NCI-H2107 treated with DMSO at 0.1 percent for 48 hours (cell line): Measurements from ENCODE around the gene PEPD.

Source experiments
- DNase-seq: peaks from one replicate; lab custom pipeline; 2025; ENCODE audit not compliant: unreplicated experiment; lab: John Stamatoyannopoulos, UW

Gene PEPD

DNA sequence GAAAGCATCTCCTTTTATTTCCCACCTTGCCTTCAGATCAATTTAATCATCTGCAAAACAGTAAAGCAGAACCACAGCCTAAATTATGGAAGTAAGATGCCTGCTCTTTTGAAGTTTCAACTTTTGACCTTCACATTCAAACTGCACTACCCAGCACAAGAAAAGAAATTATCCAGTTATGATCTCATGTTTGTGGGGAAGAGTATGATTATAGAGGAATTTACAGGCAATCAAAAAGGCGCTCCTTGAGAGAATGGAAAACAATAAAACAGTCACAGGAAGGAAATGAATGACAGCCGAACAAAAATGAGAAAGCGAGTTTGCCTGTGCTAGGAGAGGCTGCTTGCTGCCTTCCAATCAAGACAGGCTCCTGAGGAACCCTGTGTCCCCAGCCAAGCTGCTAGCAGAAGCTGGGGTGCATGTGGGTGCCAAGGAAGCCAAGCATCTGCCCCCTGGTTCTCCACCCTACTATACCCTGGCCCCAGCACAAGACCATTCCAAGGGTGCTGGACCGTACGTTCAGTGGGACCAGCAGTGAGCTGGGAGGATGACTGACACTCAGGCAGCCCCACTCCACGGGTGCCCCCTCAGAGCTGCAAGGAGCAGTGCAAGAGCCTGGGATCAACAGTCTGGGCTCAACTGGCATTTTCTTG is 47.8 kb downstream of the PEPD start:
- no peak for DNase-seq

- no peak for DNase-seq
Measured at GRCh38 chr19:33472691-33473652, 48.6 kb downstream of the PEPD start.

DNA sequence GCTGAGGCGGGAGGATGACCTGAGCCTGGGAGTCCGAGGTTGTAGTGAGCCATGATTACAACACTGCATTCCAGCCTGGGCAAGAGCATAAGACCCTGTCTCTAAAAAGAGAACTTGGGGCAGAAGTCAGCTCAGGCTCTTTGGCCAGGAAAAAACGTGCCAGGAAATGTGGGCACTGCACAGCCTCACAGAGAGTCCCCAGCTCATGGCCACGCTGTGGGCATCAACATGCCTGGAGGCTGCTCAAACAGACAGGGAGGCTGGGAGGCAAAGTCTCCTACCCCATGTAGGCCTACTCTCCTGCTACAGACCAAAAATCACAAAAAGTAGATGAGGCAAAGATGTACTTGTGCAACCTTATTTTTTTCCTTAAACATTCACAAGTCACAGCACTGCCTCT is 49.4 kb downstream of the PEPD start:
- DNase-seq, result no peak

GRCh38 chr19:33471111-33471996 is 50.2 kb downstream of the PEPD start:
- no peak for DNase-seq

GRCh38 chr19:33470686-33471085 is 50.9 kb downstream of the PEPD start:
- no peak for DNase-seq

GRCh38 chr19:33470040-33470330 is 51.6 kb downstream of the PEPD start:
- DNase-seq, result no peak

DNA sequence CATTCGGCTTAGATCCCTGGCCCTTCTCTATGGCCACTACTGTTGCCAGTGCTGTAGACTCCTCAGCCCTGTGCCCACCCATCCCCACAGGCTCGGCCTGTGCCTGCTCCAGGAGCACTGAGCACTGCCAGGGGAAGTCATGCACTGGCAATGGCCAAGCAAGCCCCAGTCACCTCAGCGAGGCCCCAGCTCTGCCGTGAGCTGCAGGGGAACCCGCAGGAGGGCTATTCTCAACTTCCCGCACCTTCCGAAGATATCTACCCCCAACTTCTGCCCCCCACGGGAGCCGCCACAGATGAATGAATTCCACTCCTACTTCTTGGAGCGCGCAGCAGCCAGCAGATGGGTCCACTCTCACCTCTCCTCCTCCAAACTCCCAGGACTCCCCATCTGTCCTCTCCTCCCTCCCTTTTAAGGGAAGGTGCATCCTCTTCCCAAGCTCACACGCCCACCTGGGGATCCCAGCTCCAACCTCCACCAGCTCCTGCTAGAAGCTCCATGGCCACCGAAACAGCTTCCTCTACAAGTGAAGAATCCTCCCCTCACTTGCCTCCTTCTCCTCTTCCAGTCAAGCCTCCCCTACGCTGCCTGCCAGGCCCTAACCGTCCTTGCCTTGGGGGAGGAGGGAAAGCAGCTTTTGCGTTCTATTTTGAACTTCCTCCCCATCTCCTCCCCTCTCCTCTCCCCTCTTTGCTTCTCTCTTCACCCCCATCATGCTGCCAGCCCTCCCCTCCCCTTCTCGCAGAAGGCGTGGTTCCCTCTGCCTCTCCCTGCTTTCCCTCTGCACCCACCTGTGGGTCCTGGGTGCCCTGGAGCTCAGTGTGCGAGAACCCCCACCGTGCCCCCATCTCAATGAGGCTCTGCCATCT is 52.2 kb downstream of the PEPD start:
- no peak for DNase-seq

- no peak for DNase-seq
Measured at GRCh38 chr19:33468361-33469170, 53.0 kb downstream of the PEPD start.

- DNase-seq, result no peak
Measured at GRCh38 chr19:33467851-33468250, 53.7 kb downstream of the PEPD start.

DNA sequence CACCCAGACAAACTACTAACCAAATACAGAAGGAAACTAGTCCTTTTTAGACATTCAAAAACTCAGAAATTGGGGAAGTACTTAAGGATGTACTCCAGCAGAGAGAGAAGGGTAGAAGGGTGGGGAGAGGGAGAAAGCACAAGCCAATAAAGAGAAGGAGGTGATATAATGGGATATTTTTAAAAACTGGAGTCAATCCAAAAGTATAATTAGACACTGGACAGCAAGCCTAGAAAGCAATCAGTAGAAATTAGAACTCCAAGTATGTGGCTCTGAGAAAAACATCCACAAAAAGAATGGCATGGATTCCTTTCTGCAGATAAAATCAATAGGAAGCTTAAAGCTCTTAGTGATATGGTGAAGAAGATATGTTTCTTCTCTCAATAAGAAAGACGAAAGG is 55.8 kb downstream of the PEPD start:
- no peak for DNase-seq

DNA sequence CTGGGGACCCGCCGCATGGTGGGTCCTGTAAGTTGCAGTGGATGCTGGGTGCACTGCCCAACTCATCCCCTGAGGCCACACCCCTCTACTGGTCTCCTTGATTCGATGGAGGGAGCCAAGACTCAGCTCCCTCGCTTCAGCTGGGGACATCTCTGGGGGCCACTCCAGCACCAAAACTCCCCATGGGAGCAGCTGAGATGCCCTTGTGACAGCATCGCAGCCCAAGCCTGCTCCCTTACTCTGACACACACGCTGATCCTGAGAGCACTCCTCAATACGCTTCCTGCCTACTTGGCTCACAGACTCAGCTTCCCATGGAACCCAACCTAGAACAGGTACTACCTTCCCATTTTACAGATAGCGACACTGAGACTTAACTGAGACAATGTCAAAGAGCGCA is 56.2 kb downstream of the PEPD start:
- DNase-seq, result no peak

- DNase-seq, result no peak
Measured at GRCh38 chr19:33464733-33465115, 56.9 kb downstream of the PEPD start.

DNA sequence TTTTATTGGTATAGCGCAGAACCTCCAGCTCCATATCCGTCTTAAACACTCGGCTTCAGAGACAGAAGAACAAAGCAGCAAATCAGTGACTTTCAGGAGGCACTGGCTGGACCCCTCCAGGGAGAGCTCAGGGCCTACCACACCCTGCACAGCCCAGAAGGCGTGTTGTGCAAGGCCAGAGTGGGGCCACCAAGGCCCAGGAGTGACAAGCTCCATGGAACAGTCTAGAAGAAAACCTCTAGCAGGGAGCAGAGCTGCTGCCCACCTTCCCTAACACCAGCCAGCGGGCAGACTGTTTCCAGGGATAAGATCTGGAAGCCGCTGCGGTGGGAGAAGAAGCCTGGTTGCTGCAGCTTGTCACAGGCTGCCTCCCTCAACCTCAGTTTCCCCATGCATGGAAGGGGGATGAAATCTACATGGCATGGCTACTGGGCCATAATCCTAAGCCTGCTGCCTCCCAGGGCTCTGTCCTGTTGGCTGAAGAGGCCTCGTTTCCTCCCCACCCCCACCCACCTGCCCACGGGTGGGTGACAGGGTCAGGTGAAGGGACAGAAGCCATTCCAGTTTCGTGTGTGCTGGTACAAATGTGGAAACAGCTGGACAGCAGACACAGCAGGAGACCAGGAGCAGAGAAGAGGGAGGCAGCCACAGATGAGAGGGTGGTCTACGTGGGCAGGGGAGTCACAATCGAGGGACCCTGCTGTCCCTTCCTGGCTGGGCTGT is 57.4 kb downstream of the PEPD start:
- no peak for DNase-seq

DNA sequence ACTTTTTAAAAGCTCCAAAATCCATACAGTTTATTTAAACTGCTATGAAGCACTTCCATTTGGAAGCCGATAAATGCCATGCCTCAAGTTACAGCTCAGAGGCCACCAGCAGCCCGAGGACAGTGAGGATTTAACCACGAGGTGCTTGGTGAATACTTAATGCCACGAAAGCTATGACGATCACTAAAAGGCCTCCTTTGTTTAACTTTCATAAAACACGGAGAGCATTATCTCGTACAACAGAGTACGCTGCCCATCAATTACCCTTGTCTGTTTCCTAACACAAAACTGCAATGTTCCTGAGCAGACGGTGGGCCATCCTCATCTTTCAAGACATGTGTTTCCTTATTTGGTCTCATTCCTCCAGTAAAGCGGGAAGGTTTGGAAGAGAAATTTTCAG is 58.4 kb downstream of the PEPD start:
- DNase-seq, result no peak

- no peak for DNase-seq
Measured at GRCh38 chr19:33462112-33462791, 59.3 kb downstream of the PEPD start.

- DNase-seq, result no peak
Measured at GRCh38 chr19:33461256-33462111, 60.1 kb downstream of the PEPD start.

- no peak for DNase-seq
Measured at GRCh38 chr19:33460221-33460908, 61.2 kb downstream of the PEPD start.
